ENCODE measurements around the gene RGS10.

DNA sequence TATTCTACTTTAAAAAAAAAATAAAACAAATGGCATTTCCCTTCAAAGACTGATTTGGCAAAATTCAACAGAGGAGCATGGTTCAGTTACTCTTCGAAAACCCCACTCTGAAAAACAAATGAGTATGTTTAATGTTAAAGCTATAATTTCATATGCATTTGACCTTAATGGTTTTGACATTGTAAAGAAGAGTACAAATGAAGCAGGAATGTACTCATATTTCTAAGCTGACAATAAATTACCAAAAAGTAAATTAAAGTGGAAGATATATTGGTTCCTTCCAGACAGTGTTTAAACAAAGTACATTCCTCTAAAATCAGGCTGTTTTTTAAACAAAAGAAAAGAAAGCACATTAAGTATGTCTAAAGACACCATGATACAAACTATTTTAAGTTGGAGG, 16.4 kb downstream of the RGS10 start:
- TF ChIP-seq CTCF (IDR thresholded peaks at IDR 0.05; ENCODE audit: borderline replicate concordance, extremely low read depth, low read length, poor library complexity, severe bottlenecking) (no peak), EZH2 (IDR thresholded peaks at IDR 0.05; ENCODE audit: borderline replicate concordance, low read depth, low read length, severe bottlenecking) (no peak)

Measured in DND-41 (cell line).